Activated CD8-positive, alpha-beta memory T cell treated with anti-CD3 and anti-CD28 coated beads for 4 hours (primary cell): Measurements from ENCODE around the gene PPP1R37.
"Not testable (repeated sequence)": the region's sequence is repeated elsewhere in the genome, so short reads cannot be mapped to it uniquely, and the experiment has no call there.

ENCODE experiments used
- DNase-seq, 2 donors: peaks; one replicate each; pipeline ENCODE4 v3.0.0-alpha.2; 2020; ENCODE audit warnings: low read depth in 2 of 2

Gene PPP1R37

GRCh38 chr19:45095496-45096413 lies 2.8 kb downstream of the PPP1R37 start:
- no peak for DNase-seq

DNA sequence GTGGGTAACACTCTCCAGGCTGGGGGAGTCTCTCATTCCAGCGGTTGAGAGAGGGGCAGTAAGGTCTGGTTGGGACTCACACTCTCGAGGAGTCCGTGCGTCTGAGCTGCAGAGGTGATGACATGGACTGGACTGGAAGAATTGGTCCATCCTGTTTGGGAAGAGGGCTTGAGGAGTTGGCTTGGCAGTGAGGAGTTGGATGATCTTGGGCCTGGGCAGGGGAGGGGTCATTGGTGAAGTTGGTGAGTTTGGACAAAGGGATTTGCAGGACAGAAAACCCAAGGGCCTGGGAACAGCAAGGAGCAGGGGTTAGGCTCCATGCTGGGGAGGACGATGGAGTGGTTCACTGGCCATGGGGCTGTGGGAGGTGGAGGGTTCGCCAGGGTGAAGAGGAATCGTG lies 3.7 kb downstream of the PPP1R37 start:
- DNase-seq: no peak

DNA sequence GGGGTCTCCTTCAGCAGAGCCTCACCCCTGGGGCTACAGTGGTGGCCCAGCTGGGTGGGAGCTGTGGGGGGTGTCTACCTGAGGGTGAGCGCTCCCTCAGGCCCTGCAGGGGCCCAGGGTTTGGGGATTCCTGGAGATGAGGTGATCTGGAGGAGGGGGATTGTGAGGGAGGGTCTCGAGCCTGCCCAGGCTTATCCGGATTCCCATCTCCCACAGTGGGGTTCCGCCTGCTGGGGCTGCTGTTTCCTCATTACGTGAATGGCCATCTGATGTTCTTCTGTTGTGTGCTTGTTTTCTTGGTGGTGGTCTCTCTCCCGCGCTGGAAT lies 4.4 kb downstream of the PPP1R37 start:
- DNase-seq: no peak

DNA sequence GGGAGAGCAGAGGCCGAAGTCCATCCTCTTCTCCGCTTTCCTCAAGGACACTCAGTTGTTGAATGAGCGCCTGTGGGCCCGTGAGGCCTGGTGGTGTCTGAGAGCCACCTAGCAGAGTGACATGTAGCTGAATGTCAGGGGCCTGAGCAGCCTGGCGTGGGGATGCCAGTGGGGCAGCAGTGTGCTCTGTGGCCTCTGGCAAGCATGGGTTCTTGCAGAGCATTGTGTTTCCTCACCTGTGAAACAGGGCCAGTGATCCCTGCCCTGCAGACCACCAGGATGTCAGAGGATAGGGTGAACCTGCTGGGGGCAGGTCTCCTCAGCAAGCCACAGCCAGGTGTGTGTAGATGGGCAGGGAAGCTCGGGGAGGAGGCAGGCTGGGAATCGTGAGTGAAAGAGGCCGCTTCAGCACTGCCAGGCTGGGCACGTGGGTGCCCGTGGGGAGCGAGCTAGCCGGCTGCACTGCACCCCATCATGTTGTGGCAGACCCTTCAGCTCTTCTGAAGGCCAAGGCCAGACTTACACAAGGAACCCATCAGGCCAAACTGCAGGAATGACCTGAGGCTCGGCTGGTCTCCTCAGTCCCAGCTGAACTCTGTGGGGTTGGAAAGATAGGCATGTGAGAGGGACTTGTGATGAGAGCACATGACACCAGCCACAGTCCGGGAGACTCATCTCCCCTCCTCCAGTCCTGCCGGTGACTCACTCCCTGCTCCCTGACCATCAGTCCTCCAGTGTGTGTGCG lies 5.0 kb downstream of the PPP1R37 start:
- DNase-seq: no peak

- DNase-seq: no peak
Measured at GRCh38 chr19:45098521-45099466, 5.8 kb downstream of the PPP1R37 start.

DNA sequence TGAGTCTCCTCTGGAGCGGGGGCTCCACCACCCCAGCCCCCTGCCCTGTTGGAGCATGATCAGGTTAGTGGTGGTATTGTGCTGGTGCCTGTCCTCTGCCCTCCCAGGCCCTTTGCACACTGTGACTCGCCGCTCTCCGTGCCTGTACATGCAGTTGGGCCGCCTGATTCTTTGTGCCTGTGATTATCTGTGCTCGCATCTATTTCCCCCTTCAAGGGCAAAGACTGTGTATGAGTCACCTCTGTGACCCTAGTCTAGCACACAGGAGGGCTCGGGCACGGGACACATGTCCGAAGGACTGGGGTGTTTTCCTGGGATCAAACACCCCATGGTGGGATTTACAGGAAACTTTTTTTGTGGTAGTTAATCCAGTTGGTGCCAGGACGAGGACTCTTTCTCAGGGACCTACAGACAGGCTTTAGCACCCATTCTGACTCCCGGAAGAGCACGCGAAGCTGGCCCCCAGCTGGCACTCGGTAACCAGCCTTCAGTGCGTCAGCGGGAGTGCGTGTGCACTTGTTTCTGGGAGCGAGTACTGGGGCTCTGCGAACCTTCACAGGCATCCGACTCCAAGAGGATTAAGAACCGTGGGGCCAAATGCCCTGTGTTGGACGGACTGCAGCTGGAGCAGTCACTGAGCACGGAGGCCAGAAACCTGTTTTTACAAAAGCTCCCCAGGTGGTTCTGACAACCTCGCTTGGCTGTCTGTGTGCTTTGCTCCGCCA lies 6.7 kb downstream of the PPP1R37 start:
- no peak for DNase-seq

DNA sequence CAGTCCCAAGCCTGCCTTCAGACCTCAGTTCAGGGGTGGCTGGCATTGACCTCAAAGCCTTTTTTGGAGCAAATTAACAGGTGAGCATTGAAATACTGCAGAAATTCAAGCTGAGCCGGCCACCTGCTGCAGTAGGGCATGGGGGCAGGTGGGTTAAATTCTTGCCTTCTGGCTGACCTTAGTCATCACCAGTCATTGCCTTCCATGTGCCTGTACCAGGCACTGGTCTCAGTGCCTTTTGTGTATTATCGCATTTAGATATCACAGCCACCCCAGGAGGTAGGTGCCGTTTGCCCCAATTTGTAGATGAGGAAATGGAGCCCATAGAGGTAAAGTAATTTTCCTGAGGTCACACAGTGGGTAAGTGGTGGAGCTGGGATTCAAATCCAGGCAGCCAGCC lies 7.2 kb downstream of the PPP1R37 start:
- no peak for DNase-seq

- DNase-seq: no peak
Measured at GRCh38 chr19:45100846-45101252, 7.9 kb downstream of the PPP1R37 start.

GRCh38 chr19:45101806-45102205 lies 8.8 kb downstream of the PPP1R37 start:
- DNase-seq: no peak

GRCh38 chr19:45102481-45102880 lies 9.5 kb downstream of the PPP1R37 start:
- no peak for DNase-seq

GRCh38 chr19:45103156-45103507 lies 10.2 kb downstream of the PPP1R37 start:
- DNase-seq: no peak

- DNase-seq: no peak
Measured at GRCh38 chr19:45103508-45104319, 10.7 kb downstream of the PPP1R37 start.

GRCh38 chr19:45104658-45105349 lies 11.8 kb downstream of the PPP1R37 start:
- no peak for DNase-seq

- DNase-seq: not testable (repeated sequence)
Measured at GRCh38 chr19:45106363-45106762, 13.4 kb downstream of the PPP1R37 start.

- no peak for DNase-seq
Measured at GRCh38 chr19:45107621-45108150, 14.7 kb downstream of the PPP1R37 start.

- no peak for DNase-seq
Measured at GRCh38 chr19:45110851-45111266, 17.9 kb downstream of the PPP1R37 start.

GRCh38 chr19:45112111-45112827 lies 19.3 kb downstream of the PPP1R37 start:
- DNase-seq: no peak

GRCh38 chr19:45113628-45114027 lies 20.6 kb downstream of the PPP1R37 start:
- DNase-seq: no peak

DNA sequence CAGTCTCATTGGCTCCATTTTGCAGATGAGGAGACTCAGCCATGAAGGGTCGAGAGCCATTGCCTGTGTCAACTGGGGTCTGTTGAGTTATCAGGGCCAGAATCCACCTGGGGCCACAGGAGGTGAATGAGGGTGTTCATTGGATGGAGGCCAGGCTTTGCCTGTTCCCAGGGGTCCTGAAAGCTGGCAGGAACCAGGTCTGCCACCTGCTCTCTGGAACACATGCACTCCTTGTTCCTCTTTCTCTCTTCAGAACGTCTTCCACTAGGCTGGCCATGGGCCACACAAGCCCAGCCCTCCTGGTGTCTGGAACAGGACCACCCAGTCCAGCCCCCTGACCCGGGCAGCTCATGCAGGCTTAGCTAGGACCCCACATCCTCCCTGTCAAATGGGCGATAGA lies 21.1 kb downstream of the PPP1R37 start:
- no peak for DNase-seq
